GM23338 (cell line): ENCODE measurements around the gene EPB41L5. TPM values are rescaled to one million over a fixed set of nuclear protein-coding genes. Genes with fewer than 3 reads are reported as not detected.

Experiments used
- ATAC-seq: fragments of 200-7000 bp; cut with Tn5 transposase; 3 replicates; pipeline ENCODE4 v1.9.1; 2020
- DNase-seq: peaks from one replicate; pipeline ENCODE4 v3.0.0-alpha.2; 2015; ENCODE audit warnings: low spot score
- H2AFZ ChIP-seq: fragments of 200-600 bp; sonication (generic); 2 replicates; pipeline ENCODE4 v1.8.0; 2016; ENCODE audit warnings: antibody characterized with exemption, mild to moderate bottlenecking, moderate library complexity
- H3F3A ChIP-seq: fragments of 200-600 bp; sonication (generic); replicated peaks from 2 replicates; pipeline ENCODE4 v1.8.0; 2017; ENCODE audit warnings: antibody characterized with exemption, mixed run types, low read depth
- H3K27ac ChIP-seq: fragments of 200-600 bp; sonication (generic); 2 replicates; pipeline ENCODE4 v1.6.1; 2016; ENCODE audit warnings: low read depth
- H3K27me3 ChIP-seq: fragments of 200-600 bp; sonication (generic); 2 replicates; pipeline ENCODE4 v1.8.0; 2016; ENCODE audit warnings: mild to moderate bottlenecking, mixed run types, moderate library complexity; ENCODE audit not compliant: insufficient read depth
- H3K36me3 ChIP-seq: fragments of 200-600 bp; sonication (generic); 2 replicates; pipeline ENCODE4 v1.8.0; 2016; ENCODE audit warnings: mild to moderate bottlenecking; ENCODE audit not compliant: insufficient read depth
- H3K4me1 ChIP-seq: fragments of 200-600 bp; sonication (generic); 2 replicates; pipeline ENCODE4 v1.8.0; 2016; ENCODE audit warnings: mild to moderate bottlenecking, moderate library complexity; ENCODE audit not compliant: insufficient read depth
- H3K4me2 ChIP-seq: fragments of 200-600 bp; sonication (generic); 2 replicates; pipeline ENCODE4 v1.7.1; 2017; ENCODE audit warnings: mixed run types
- H3K4me3 ChIP-seq: fragments of 200-600 bp; sonication (generic); 2 replicates; pipeline ENCODE4 v1.6.1; 2016; ENCODE audit warnings: mixed run types
- H3K79me2 ChIP-seq: fragments of 200-600 bp; sonication (generic); replicated peaks from 2 replicates; pipeline ENCODE4 v1.8.0; 2017; ENCODE audit warnings: mild to moderate bottlenecking; ENCODE audit not compliant: insufficient read depth
- H3K9me2 ChIP-seq: fragments of 200-600 bp; sonication (generic); 2 replicates; pipeline ENCODE4 v1.8.0; 2017; ENCODE audit not compliant: insufficient read depth
- H4K20me1 ChIP-seq: fragments of 200-600 bp; sonication (generic); replicated peaks from 2 replicates; pipeline ENCODE4 v1.8.0; 2017; ENCODE audit warnings: mild to moderate bottlenecking; ENCODE audit not compliant: insufficient read depth
- H3K27ac Mint-ChIP-seq: 2 replicates; pipeline ENCODE4 v1.8.0; 2020; ENCODE audit warnings: inconsistent platforms, mild to moderate bottlenecking, moderate library complexity, mixed read lengths
- H3K27me3 Mint-ChIP-seq: 3 replicates; pipeline ENCODE4 v1.8.0; 2022; ENCODE audit warnings: low read depth, mild to moderate bottlenecking, moderate library complexity, mixed read lengths, inconsistent platforms; ENCODE audit not compliant: insufficient read depth, poor library complexity
- H3K36me3 Mint-ChIP-seq: 3 replicates; pipeline ENCODE4 v1.8.0; 2021; ENCODE audit warnings: low read depth, mild to moderate bottlenecking, inconsistent platforms, moderate library complexity, mixed read lengths
- H3K4me1 Mint-ChIP-seq: 3 replicates; pipeline ENCODE4 v1.8.0; 2020; ENCODE audit warnings: mild to moderate bottlenecking, inconsistent platforms, mixed read lengths
- H3K4me3 Mint-ChIP-seq: 3 replicates; pipeline ENCODE4 v1.8.0; 2021; ENCODE audit warnings: moderate library complexity, mild to moderate bottlenecking, inconsistent platforms, mixed read lengths
- H3K9me3 Mint-ChIP-seq: 3 replicates; pipeline ENCODE4 v1.8.0; 2020; ENCODE audit warnings: moderate library complexity, mild to moderate bottlenecking, inconsistent platforms, mixed read lengths
- CREB1 ChIP-seq: fragments of 250-450 bp; sonication (Bioruptor Pico); IDR thresholded peaks from 2 replicates; pipeline ENCODE4 v1.5.0; 2020; ENCODE audit warnings: low read depth, mild to moderate bottlenecking, moderate library complexity
- EZH2phosphoT487 ChIP-seq: fragments of 200-600 bp; sonication (generic); IDR thresholded peaks from one replicate; pipeline ENCODE4 v1.8.1; 2018; ENCODE audit warnings: antibody characterized with exemption; ENCODE audit not compliant: unreplicated experiment
- REST ChIP-seq: IDR thresholded peaks from one replicate; pipeline ENCODE4 v1.6.1; 2018; ENCODE audit warnings: antibody characterized with exemption; ENCODE audit not compliant: unreplicated experiment
- ZNF114 ChIP-seq: fragments of 250-450 bp; sonication (Bioruptor Pico); IDR thresholded peaks from 2 replicates; pipeline ENCODE4 v1.5.0; 2020; ENCODE audit warnings: mild to moderate bottlenecking, moderate library complexity
- ZNF331 ChIP-seq: fragments of 250-450 bp; sonication (Bioruptor Pico); IDR thresholded peaks from 2 replicates; pipeline ENCODE4 v1.5.0; 2020; ENCODE audit warnings: low read depth, mild to moderate bottlenecking, moderate library complexity
- polyA plus RNA-seq: library from polyadenylated mRNA; unstranded; fragments of >200 nt; fragmentation: Nextera tagmentation; extraction: Ambion mirVana; gene quantifications from 2 replicates; pipeline ENCODE4 v1.2.1, GENCODE V29; 2016
- total RNA-seq: library from RNA; depleted of rRNA; stranded (reverse); fragments of >200 nt; shearing (Covaris generic); gene quantifications from 2 replicates; pipeline ENCODE4 v1.2.3, GENCODE V29; 2014
- TF ChIP-seq, protein P1 (sequence below): fragments of 250-450 bp; sonication (Bioruptor Pico); IDR thresholded peaks from 2 replicates; pipeline ENCODE4 v1.5.0; 2020; ENCODE audit warnings: mild to moderate bottlenecking, moderate library complexity

The EPB41L5 gene
- total and polyA plus RNA-seq, 2 experiments from 2014 or later = 15.5 to 35.4 TPM

DNA sequence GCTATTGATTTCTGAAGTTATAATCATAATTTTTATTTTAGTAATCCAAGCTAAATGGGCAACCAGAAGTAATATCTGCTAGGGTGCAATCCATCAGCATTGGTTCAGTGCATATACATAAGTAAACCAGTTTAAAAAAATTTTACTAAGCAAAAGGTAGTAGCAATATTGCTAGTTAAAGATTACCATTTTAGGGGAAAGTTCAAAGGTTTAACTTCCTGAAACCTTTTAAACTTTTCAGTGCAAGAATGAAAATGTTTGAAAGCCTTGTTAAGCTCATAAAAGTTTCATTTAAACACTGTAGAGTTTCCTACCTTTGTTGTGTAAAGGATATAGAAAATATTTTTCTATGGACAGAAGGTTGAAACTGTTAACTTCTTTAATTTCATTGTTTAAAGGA is 31.0 kb upstream of the EPB41L5 start:
- no peak for TF ChIP-seq ZNF114 (CRISPR knock-in tag)
- no peak for TF ChIP-seq ZNF331
- no peak for TF ChIP-seq REST
- TF ChIP-seq, protein P1, sequence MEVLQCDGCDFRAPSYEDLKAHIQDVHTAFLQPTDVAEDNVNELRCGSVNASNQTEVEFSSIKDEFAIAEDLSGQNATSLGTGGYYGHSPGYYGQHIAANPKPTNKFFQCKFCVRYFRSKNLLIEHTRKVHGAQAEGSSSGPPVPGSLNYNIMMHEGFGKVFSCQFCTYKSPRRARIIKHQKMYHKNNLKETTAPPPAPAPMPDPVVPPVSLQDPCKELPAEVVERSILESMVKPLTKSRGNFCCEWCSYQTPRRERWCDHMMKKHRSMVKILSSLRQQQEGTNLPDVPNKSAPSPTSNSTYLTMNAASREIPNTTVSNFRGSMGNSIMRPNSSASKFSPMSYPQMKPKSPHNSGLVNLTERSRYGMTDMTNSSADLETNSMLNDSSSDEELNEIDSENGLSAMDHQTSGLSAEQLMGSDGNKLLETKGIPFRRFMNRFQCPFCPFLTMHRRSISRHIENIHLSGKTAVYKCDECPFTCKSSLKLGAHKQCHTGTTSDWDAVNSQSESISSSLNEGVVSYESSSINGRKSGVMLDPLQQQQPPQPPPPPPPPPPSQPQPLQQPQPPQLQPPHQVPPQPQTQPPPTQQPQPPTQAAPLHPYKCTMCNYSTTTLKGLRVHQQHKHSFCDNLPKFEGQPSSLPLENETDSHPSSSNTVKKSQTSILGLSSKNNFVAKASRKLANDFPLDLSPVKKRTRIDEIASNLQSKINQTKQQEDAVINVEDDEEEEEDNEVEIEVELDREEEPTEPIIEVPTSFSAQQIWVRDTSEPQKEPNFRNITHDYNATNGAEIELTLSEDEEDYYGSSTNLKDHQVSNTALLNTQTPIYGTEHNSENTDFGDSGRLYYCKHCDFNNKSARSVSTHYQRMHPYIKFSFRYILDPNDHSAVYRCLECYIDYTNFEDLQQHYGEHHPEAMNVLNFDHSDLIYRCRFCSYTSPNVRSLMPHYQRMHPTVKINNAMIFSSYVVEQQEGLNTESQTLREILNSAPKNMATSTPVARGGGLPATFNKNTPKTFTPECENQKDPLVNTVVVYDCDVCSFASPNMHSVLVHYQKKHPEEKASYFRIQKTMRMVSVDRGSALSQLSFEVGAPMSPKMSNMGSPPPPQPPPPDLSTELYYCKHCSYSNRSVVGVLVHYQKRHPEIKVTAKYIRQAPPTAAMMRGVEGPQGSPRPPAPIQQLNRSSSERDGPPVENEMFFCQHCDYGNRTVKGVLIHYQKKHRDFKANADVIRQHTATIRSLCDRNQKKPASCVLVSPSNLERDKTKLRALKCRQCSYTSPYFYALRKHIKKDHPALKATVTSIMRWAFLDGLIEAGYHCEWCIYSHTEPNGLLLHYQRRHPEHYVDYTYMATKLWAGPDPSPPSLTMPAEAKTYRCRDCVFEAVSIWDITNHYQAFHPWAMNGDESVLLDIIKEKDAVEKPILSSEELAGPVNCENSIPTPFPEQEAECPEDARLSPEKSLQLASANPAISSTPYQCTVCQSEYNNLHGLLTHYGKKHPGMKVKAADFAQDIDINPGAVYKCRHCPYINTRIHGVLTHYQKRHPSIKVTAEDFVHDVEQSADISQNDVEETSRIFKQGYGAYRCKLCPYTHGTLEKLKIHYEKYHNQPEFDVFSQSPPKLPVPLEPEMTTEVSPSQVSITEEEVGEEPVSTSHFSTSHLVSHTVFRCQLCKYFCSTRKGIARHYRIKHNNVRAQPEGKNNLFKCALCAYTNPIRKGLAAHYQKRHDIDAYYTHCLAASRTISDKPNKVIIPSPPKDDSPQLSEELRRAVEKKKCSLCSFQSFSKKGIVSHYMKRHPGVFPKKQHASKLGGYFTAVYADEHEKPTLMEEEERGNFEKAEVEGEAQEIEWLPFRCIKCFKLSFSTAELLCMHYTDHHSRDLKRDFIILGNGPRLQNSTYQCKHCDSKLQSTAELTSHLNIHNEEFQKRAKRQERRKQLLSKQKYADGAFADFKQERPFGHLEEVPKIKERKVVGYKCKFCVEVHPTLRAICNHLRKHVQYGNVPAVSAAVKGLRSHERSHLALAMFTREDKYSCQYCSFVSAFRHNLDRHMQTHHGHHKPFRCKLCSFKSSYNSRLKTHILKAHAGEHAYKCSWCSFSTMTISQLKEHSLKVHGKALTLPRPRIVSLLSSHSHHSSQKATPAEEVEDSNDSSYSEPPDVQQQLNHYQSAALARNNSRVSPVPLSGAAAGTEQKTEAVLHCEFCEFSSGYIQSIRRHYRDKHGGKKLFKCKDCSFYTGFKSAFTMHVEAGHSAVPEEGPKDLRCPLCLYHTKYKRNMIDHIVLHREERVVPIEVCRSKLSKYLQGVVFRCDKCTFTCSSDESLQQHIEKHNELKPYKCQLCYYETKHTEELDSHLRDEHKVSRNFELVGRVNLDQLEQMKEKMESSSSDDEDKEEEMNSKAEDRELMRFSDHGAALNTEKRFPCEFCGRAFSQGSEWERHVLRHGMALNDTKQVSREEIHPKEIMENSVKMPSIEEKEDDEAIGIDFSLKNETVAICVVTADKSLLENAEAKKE (CRISPR knock-in tag) = no peak
- no peak for TF ChIP-seq CREB1 (CRISPR knock-in tag)
- no peak for TF ChIP-seq EZH2phosphoT487
- H3K4me2 ChIP-seq = no peak overlapping the region
- H3K9me2 ChIP-seq = no peaks in the 10 kb centered on the region
- H3K27me3 ChIP-seq = no peaks in the 10 kb centered on the region
- no peaks in the 10 kb centered on the region for H3K27me3 Mint-ChIP-seq
- no peak overlapping the region for H3K27ac ChIP-seq
- no peaks in the 10 kb centered on the region; the same call in 1 of the 2 replicates for H4K20me1 ChIP-seq
- H3K4me1 ChIP-seq = no peaks in the 10 kb centered on the region
- H3K9me3 Mint-ChIP-seq = no peaks in the 10 kb centered on the region
- H3F3A ChIP-seq = no peaks in the 10 kb centered on the region
- H3K36me3 Mint-ChIP-seq = peaks cover 7% of the 10 kb centered on the region; the same call in 2 of the 3 replicates
- no peak for ATAC-seq
- H3K36me3 ChIP-seq = peaks cover 5% of the 10 kb centered on the region; the same call in 1 of the 2 replicates
- no peak for DNase-seq
- H3K27ac Mint-ChIP-seq = no peak overlapping the region
- H2AFZ ChIP-seq = no peak overlapping the region
- no peaks in the 10 kb centered on the region for H3K4me1 Mint-ChIP-seq
- no peak overlapping the region for H3K4me3 Mint-ChIP-seq
- H3K79me2 ChIP-seq = no peaks in the 10 kb centered on the region
- no peak overlapping the region for H3K4me3 ChIP-seq
